SW480 (cell line): ENCODE measurements around the gene CLIP4.
A peak's percentile ranks its signal among the peaks of the same experiment; 100 is the strongest.

Source experiments
- DNase-seq: peaks from one replicate; pipeline ENCODE4 v3.0.0-alpha.2; 2016; ENCODE audit warnings: low spot score

Gene CLIP4

GRCh38 chr2:29139152-29139551 is 23.9 kb downstream of the CLIP4 start:
- no peak for DNase-seq

GRCh38 chr2:29139731-29140130 is 24.5 kb downstream of the CLIP4 start:
- DNase-seq, result no peak

GRCh38 chr2:29143657-29144056 is 28.4 kb downstream of the CLIP4 start:
- no peak for DNase-seq

- DNase-seq, result no peak
Observed at GRCh38 chr2:29146197-29146596, 31.0 kb downstream of the CLIP4 start.

- DNase-seq, result no peak
Observed at GRCh38 chr2:29147963-29148362, 32.7 kb downstream of the CLIP4 start.

GRCh38 chr2:29154610-29155009 is 39.4 kb downstream of the CLIP4 start:
- no peak for DNase-seq

GRCh38 chr2:29155578-29155977 is 40.4 kb downstream of the CLIP4 start:
- DNase-seq, result peak; percentile 16

- DNase-seq, result no peak
Observed at GRCh38 chr2:29157131-29157530, 41.9 kb downstream of the CLIP4 start.

GRCh38 chr2:29159125-29159524 is 43.9 kb downstream of the CLIP4 start:
- DNase-seq, result no peak

- DNase-seq, result no peak
Observed at GRCh38 chr2:29160184-29160583, 45.0 kb downstream of the CLIP4 start.

GRCh38 chr2:29162204-29162928 is 47.2 kb downstream of the CLIP4 start:
- no peak for DNase-seq

- DNase-seq, result no peak
Observed at GRCh38 chr2:29164091-29164846, 49.1 kb downstream of the CLIP4 start.

GRCh38 chr2:29165362-29166241 is 50.4 kb downstream of the CLIP4 start:
- peak; percentile 8 for DNase-seq

GRCh38 chr2:29166242-29167039 is 51.2 kb downstream of the CLIP4 start:
- DNase-seq, result no peak

GRCh38 chr2:29174937-29175336 is 59.7 kb downstream of the CLIP4 start:
- DNase-seq, result no peak

- no peak for DNase-seq
Observed at GRCh38 chr2:29175338-29175737, 60.1 kb downstream of the CLIP4 start.

- no peak for DNase-seq
Observed at GRCh38 chr2:29182334-29182733, 67.1 kb downstream of the CLIP4 start.

- DNase-seq, result peak; percentile 19
Observed at GRCh38 chr2:29182920-29183319, 67.7 kb downstream of the CLIP4 start.

- no peak for DNase-seq
Observed at GRCh38 chr2:29184531-29184930, 69.3 kb downstream of the CLIP4 start.

GRCh38 chr2:29186817-29187216 is 71.6 kb downstream of the CLIP4 start:
- DNase-seq, result no peak

- DNase-seq, result no peak
Observed at GRCh38 chr2:29187926-29188325, 72.7 kb downstream of the CLIP4 start.

- DNase-seq, result peak; percentile 36
Observed at GRCh38 chr2:29189052-29189451, 73.8 kb downstream of the CLIP4 start.
